NCI-H2227 treated with DMSO at 0.1 percent for 48 hours (cell line): Measurements from ENCODE around the gene NDUFA11.
"Not testable (repeated sequence)": the region's sequence is repeated elsewhere in the genome, so short reads cannot be mapped to it uniquely, and the experiment has no call there.

ENCODE experiments used
- DNase-seq: peaks from one replicate; lab custom pipeline; 2025; lab: John Stamatoyannopoulos, UW

Gene NDUFA11

GRCh38 chr19:5857203-5858081, 46.1 kb downstream of the NDUFA11 start:
- no peak for DNase-seq

GRCh38 chr19:5855151-5855550, 48.4 kb downstream of the NDUFA11 start:
- not testable (repeated sequence) for DNase-seq

GRCh38 chr19:5854121-5854520, 49.5 kb downstream of the NDUFA11 start:
- not testable (repeated sequence) for DNase-seq

GRCh38 chr19:5851302-5851701, 52.3 kb downstream of the NDUFA11 start, which contains the start of gene FUT3:
Gene FUT3, minus strand, starts transcription at chr19:5851449.
- no peak for DNase-seq

- DNase-seq = no peak
Measured at GRCh38 chr19:5850743-5851293, 52.8 kb downstream of the NDUFA11 start.

GRCh38 chr19:5850189-5850588, 53.4 kb downstream of the NDUFA11 start:
- no peak for DNase-seq

- DNase-seq = not testable (repeated sequence)
Measured at GRCh38 chr19:5848621-5849020, 55.0 kb downstream of the NDUFA11 start.

- DNase-seq = not testable (repeated sequence)
Measured at GRCh38 chr19:5847846-5848245, 55.7 kb downstream of the NDUFA11 start.
